Urinary bladder (tissue), 4 donors: Measurements from ENCODE around the gene UBE2Q2. TPM values are rescaled to one million over a fixed set of nuclear protein-coding genes. Genes with fewer than 3 reads are reported as not detected.
"Not testable (repeated sequence)": the region's sequence is repeated elsewhere in the genome, so short reads cannot be mapped to it uniquely, and the experiment has no call there.

Experiments
- DNase-seq: peaks from one replicate; pipeline ENCODE4 v3.0.0-alpha.2; 2015; ENCODE audit errors: extremely low spot score
- H3K27ac ChIP-seq: one replicate; pipeline ENCODE4 v1.5.1; 2013; ENCODE audit warnings: low read depth, mild to moderate bottlenecking, moderate library complexity
- H3K36me3 ChIP-seq: one replicate; pipeline ENCODE4 v1.6.1; 2013; ENCODE audit warnings: mild to moderate bottlenecking, moderate library complexity; ENCODE audit not compliant: insufficient read depth
- H3K4me1 ChIP-seq: one replicate; pipeline ENCODE4 v1.6.1; 2013; ENCODE audit warnings: mild to moderate bottlenecking, moderate library complexity; ENCODE audit not compliant: insufficient read depth
- H3K4me3 ChIP-seq: one replicate; pipeline ENCODE4 v1.5.1; 2013; ENCODE audit warnings: low read depth, low read length
- WGBS: extraction: QIAGEN DNeasy Blood & Tissue Kit; methylation state at CpG from one replicate; pipeline ENCODE4 v1.1.7; 2013; 5-methylcytosine and 5-hydroxymethylcytosine counted together
- polyA plus RNA-seq: library from polyadenylated mRNA; stranded (reverse); fragments of 200-250 nt; gene quantifications from one replicate; pipeline ENCODE4 v1.2.3, GENCODE V29; 2013
- total RNA-seq: library from RNA; depleted of rRNA; stranded (reverse); fragments of >200 nt; gene quantifications from one replicate; pipeline ENCODE4 v1.2.3, GENCODE V29; 2014
- donor health status: healthy with polysubstance abuse.
- donor health status: healthy.

Gene UBE2Q2
- total RNA-seq, result 101 TPM
- polyA plus RNA-seq, result 46.7 TPM

GRCh38 chr15:75842722-75843677 is at the start of gene UBE2Q2:
Gene UBE2Q2 (plus strand): TSS chr15:75843447. CDS start chr15:75843667, 220 bp downstream.
- peak; percentile 10 for DNase-seq
- H3K36me3 ChIP-seq, result no peaks in the 10 kb centered on the region
- H3K4me3 ChIP-seq, result peak within 1 kb of the TSS; percentile 92
- WGBS, result under 1% methylated on average over 109 of the region's 109 CpGs
- H3K27ac ChIP-seq, result peak within 1 kb of the TSS; percentile 87
- H3K4me1 ChIP-seq, result no peaks in the 10 kb centered on the region

DNA sequence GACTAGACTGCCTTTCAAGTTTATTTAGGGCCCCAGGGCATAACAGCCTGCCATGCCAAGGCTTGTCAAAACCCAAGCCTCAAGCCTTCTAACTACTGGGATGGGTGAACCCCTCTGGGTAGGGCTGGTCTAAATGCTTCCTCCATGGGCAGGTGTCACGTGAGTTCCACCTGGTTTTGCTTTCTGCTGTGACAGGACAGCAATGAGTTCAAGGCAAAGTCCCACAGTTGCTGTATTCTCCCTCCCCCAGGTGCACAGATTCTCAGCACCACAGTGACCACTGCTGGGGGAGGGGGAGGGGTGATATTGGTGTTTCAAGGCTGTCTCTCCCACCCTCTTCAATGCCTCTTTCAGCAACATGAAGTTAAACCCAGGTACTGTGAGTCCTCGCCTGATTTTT is 46.9 kb upstream of the UBE2Q2 start:
- Histone ChIP-seq H3K27ac (no peak overlapping the region), H3K4me1 (no peaks in the 10 kb centered on the region), H3K4me3 (no peak overlapping the region), H3K36me3 (no peaks in the 10 kb centered on the region)
- WGBS, result 94% methylated on average over 2 of the region's 2 CpGs
- no peak for DNase-seq

- DNase-seq, H3K4me1 ChIP-seq, H3K4me3 ChIP-seq, H3K27ac ChIP-seq, H3K36me3 ChIP-seq: not testable (repeated sequence)
- 100% methylated on average over 1 of the region's 1 CpG for WGBS
These were observed 46.1 kb upstream of the UBE2Q2 start for GRCh38 chr15:75797146-75797545.

DNA sequence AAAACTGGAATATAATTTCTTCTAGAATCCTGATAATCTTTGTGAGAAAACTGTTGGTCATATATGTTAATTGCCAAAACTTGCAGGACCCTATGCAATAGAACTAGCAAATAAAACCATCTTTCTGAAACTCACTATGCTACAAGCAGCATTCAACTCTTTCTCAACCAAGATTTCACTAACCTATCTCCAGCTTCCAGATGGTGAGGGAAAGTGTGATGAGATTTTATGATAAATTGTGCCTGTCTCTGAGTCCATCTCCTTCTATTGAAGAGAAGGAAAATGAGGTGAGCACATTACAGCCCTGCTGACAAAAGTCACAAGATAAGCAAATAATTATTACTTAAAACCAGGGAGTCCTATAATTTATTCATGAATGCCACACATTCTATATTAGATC is 44.1 kb upstream of the UBE2Q2 start:
- no peak for DNase-seq
- no peaks in the 10 kb centered on the region for H3K4me1 ChIP-seq
- no peak overlapping the region for H3K4me3 ChIP-seq
- no peak overlapping the region for H3K27ac ChIP-seq
- no peaks in the 10 kb centered on the region for H3K36me3 ChIP-seq

DNA sequence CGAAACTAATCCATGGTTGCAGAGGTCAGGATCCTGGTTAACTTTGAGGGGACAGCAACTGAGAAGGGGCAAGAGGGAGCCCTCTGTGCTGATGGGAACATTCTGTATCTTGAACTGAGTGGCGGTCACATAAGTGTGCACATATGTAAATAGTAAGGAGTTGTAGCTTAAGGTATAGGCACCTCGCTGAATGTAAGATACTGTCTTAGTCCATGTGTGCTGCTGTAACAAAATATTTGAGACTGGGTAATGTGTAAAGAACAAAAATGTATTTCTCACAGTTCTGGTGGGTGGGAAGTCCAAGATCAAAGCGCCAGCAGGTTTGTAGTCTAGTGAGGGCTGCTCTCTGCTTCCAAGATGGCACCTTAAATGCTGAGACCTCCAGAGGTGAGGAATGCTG is 42.8 kb upstream of the UBE2Q2 start:
- not testable (repeated sequence) for H3K27ac ChIP-seq, DNase-seq, H3K36me3 ChIP-seq, H3K4me3 ChIP-seq, H3K4me1 ChIP-seq
- 89% methylated on average over 4 of the region's 4 CpGs for WGBS

GRCh38 chr15:75801859-75802593 is 41.2 kb upstream of the UBE2Q2 start:
- 3% methylated on average over 25 of the region's 25 CpGs for WGBS
- DNase-seq, result peak; percentile 15
- no peak overlapping the region for H3K4me3 ChIP-seq

GRCh38 chr15:75807486-75807885 is 35.8 kb upstream of the UBE2Q2 start:
- H3K4me3 ChIP-seq, H3K27ac ChIP-seq, H3K4me1 ChIP-seq, DNase-seq, H3K36me3 ChIP-seq: not testable (repeated sequence)
- WGBS, result 40% methylated on average over 2 of the region's 2 CpGs

More at GRCh38 chr15:75801859-75802593, 41.2 kb upstream of the UBE2Q2 start:
- Histone ChIP-seq H3K27ac (no peak overlapping the region), H3K4me1 (no peaks in the 10 kb centered on the region), H3K36me3 (no peaks in the 10 kb centered on the region)

GRCh38 chr15:75808009-75808408 is 35.2 kb upstream of the UBE2Q2 start:
- not testable (repeated sequence) for DNase-seq, H3K36me3 ChIP-seq, H3K27ac ChIP-seq, H3K4me3 ChIP-seq, H3K4me1 ChIP-seq
- 86% methylated on average over 6 of the region's 6 CpGs for WGBS

GRCh38 chr15:75808563-75808962 is 34.7 kb upstream of the UBE2Q2 start:
- Histone ChIP-seq H3K27ac (no peak overlapping the region), H3K36me3 (no peaks in the 10 kb centered on the region), H3K4me1 (no peaks in the 10 kb centered on the region), H3K4me3 (no peak overlapping the region)
- 79% methylated on average over 6 of the region's 6 CpGs for WGBS
- DNase-seq, result no peak

GRCh38 chr15:75809986-75810750 is 33.1 kb upstream of the UBE2Q2 start:
- H3K4me1 ChIP-seq, result no peaks in the 10 kb centered on the region
- no peak overlapping the region for H3K27ac ChIP-seq
- no peak overlapping the region for H3K4me3 ChIP-seq
- no peaks in the 10 kb centered on the region for H3K36me3 ChIP-seq
- DNase-seq, result no peak
- WGBS, result 77% methylated on average over 10 of the region's 10 CpGs

GRCh38 chr15:75810874-75811498 is 32.3 kb upstream of the UBE2Q2 start:
- no peak overlapping the region for H3K27ac ChIP-seq
- no peak for DNase-seq
- WGBS, result 92% methylated on average over 2 of the region's 2 CpGs
- no peaks in the 10 kb centered on the region for H3K36me3 ChIP-seq
- no peaks in the 10 kb centered on the region for H3K4me1 ChIP-seq
- H3K4me3 ChIP-seq, result no peak overlapping the region

DNA sequence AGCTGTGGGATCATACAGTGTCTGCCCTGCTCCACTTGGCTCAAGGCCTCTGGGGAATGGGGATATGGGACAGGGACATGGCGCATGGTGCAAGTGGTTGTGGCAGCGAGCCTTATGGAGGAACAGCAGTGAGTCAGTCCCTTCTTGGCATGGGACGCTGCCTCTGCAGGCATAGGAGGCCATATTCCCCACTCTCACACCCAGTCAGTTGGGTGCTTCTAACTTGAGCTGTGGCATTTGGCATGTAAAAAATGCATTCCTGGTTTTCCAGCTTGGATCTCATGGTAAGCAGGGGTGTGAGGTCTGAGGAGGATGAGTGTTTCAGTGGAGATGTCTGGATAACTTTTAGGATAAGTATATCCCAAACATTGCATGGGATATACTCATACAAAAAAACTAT is 31.6 kb upstream of the UBE2Q2 start:
- DNase-seq, result no peak

DNA sequence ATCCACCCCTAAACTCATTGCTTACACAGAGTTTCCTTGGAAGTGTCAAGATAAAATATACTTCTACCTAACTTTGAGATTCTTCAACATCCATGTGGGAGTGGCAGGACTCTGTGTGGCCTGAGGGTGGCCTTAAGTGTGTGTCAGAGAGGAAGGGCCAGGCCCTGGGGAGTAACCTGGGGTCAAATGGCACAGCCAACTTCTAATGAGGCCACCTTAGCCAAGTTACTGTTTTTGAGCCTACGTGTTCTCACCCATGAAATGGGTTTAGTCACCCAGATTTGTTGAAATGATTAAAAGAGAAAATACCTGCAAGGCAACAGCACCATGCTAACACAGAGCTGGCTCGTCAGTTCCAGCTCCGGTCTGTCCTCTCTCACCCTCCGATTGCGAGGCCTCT is 28.5 kb upstream of the UBE2Q2 start:
- no peak overlapping the region for H3K27ac ChIP-seq
- DNase-seq, result no peak
- no peak overlapping the region for H3K4me3 ChIP-seq
- WGBS, result 86% methylated on average over 5 of the region's 5 CpGs
- H3K4me1 ChIP-seq, result no peaks in the 10 kb centered on the region
- no peaks in the 10 kb centered on the region for H3K36me3 ChIP-seq

More for the DNA sequence above, 31.6 kb upstream of the UBE2Q2 start:
- Histone ChIP-seq H3K27ac (no peak overlapping the region), H3K4me1 (no peaks in the 10 kb centered on the region), H3K4me3 (no peak overlapping the region), H3K36me3 (no peaks in the 10 kb centered on the region)
- 88% methylated on average over 3 of the region's 3 CpGs for WGBS
